ENCODE results near the gene CD1D. TPM values are rescaled to one million over a fixed set of nuclear protein-coding genes. Genes with fewer than 3 reads are reported as not detected.
A peak's percentile ranks its signal among the peaks of the same experiment; 100 is the strongest.

The CD1D gene
- under 1 TPM; 0.16 to 0.27 TPM for total RNA-seq
- under 1 TPM in 2 of 3 donors, not detected in 1; 0.10 to 0.15 TPM for polyA plus RNA-seq
- 0 to 0.07 (median 0) reads per million in 6 experiments for total RNA-seq

- ATAC-seq, result no peak
- H3K36me3 Mint-ChIP-seq, result no peaks in the 10 kb centered on the region
- H3K9me3 Mint-ChIP-seq, result no peaks in the 10 kb centered on the region
- peak within 1 kb of the TSS in 4 of 10 donors; percentile 8 to 37 (median 26) for H3K27ac Mint-ChIP-seq
- POLR2A ChIA-PET, result no interaction called here
- peak within 1 kb of the TSS; percentile 67 to 91 (median 78) for H3K4me3 Mint-ChIP-seq
- no peak for DNase-seq
- peaks cover 28 to 76% (median 63%) of the 10 kb centered on the region in 5 donors for H3K27me3 Mint-ChIP-seq
- H3K4me1 Mint-ChIP-seq, result peaks cover 14 to 55% (median 19%) of the 10 kb centered on the region in 4 donors
Observed at GRCh38 chr1:158180741-158181576, at the start of gene CD1D. CD1D (plus strand) TSS chr1:158180895; CDS start chr1:158181102, 207 bp downstream.

GRCh38 chr1:158131217-158131616 is 49.5 kb upstream of the CD1D start:
- DNase-seq, result no peak
- no peak for ATAC-seq
- H3K4me3 Mint-ChIP-seq, result no peak overlapping the region
- POLR2A ChIA-PET, result no interaction called here
- H3K4me1 Mint-ChIP-seq, result no peaks in the 10 kb centered on the region
- H3K27ac Mint-ChIP-seq, result no peak overlapping the region
- peaks cover 0 to 8% (median 1%) of the 10 kb centered on the region in 5 donors for H3K27me3 Mint-ChIP-seq
- no peaks in the 10 kb centered on the region for H3K36me3 Mint-ChIP-seq
- no peaks in the 10 kb centered on the region for H3K9me3 Mint-ChIP-seq

GRCh38 chr1:158140764-158141192 is 39.9 kb upstream of the CD1D start:
- Mint-ChIP-seq H3K27ac (no peak overlapping the region), H3K36me3 (no peaks in the 10 kb centered on the region), H3K27me3 (peaks cover 0 to 3% (median 0%) of the 10 kb centered on the region in 5 donors), H3K4me3 (no peak overlapping the region), H3K9me3 (no peaks in the 10 kb centered on the region), H3K4me1 (no peaks in the 10 kb centered on the region)
- ATAC-seq, result no peak
- DNase-seq, result no peak
- POLR2A ChIA-PET, result no interaction called here

- POLR2A ChIA-PET, result no interaction called here
- peaks cover 14 to 23% (median 22%) of the 10 kb centered on the region in 4 donors for H3K4me1 Mint-ChIP-seq
- H3K27ac Mint-ChIP-seq, result no peak overlapping the region
- no peaks in the 10 kb centered on the region for H3K36me3 Mint-ChIP-seq
- H3K9me3 Mint-ChIP-seq, result no peaks in the 10 kb centered on the region
- no peak overlapping the region for H3K4me3 Mint-ChIP-seq
- no peak for DNase-seq
- ATAC-seq, result no peak
- no peaks in the 10 kb centered on the region for H3K27me3 Mint-ChIP-seq
Observed at GRCh38 chr1:158145173-158145719, 35.4 kb upstream of the CD1D start.

- Mint-ChIP-seq H3K4me1 (peaks cover 18 to 30% (median 30%) of the 10 kb centered on the region in 4 donors), H3K27ac (no peak overlapping the region), H3K36me3 (no peaks in the 10 kb centered on the region), H3K4me3 (no peak overlapping the region), H3K27me3 (no peaks in the 10 kb centered on the region), H3K9me3 (no peaks in the 10 kb centered on the region)
- POLR2A ChIA-PET, result no interaction called here
- ATAC-seq, result no peak
- no peak for DNase-seq
Observed at GRCh38 chr1:158146165-158146564, 34.5 kb upstream of the CD1D start.

GRCh38 chr1:158146739-158147138 is 34.0 kb upstream of the CD1D start:
- H3K4me3 Mint-ChIP-seq, result no peak overlapping the region
- ATAC-seq, result no peak
- H3K4me1 Mint-ChIP-seq, result peaks cover 18 to 33% (median 31%) of the 10 kb centered on the region in 4 donors
- H3K36me3 Mint-ChIP-seq, result no peaks in the 10 kb centered on the region
- POLR2A ChIA-PET, result no interaction called here
- H3K9me3 Mint-ChIP-seq, result no peaks in the 10 kb centered on the region
- DNase-seq, result no peak
- no peaks in the 10 kb centered on the region for H3K27me3 Mint-ChIP-seq
- no peak overlapping the region for H3K27ac Mint-ChIP-seq

GRCh38 chr1:158147401-158147800 is 33.3 kb upstream of the CD1D start:
- Mint-ChIP-seq H3K27ac (peak overlapping the region in 1 of 10 donors; percentile 1), H3K4me3 (peak overlapping the region in 1 of 10 donors; percentile 64), H3K27me3 (no peaks in the 10 kb centered on the region), H3K36me3 (no peaks in the 10 kb centered on the region), H3K4me1 (peaks cover 18 to 33% (median 32%) of the 10 kb centered on the region in 4 donors), H3K9me3 (no peaks in the 10 kb centered on the region)
- no peak for DNase-seq
- POLR2A ChIA-PET, result no interaction called here
- no peak for ATAC-seq

- no peak for ATAC-seq
- H3K36me3 Mint-ChIP-seq, result no peaks in the 10 kb centered on the region
- H3K4me3 Mint-ChIP-seq, result peak overlapping the region in 1 of 10 donors; percentile 44
- POLR2A ChIA-PET, result no interaction called here
- H3K9me3 Mint-ChIP-seq, result no peaks in the 10 kb centered on the region
- H3K27me3 Mint-ChIP-seq, result no peaks in the 10 kb centered on the region
- H3K27ac Mint-ChIP-seq, result peak overlapping the region in 3 of 10 donors; percentile 84 to 89 (median 89)
- no peak for DNase-seq
- peaks cover 18 to 33% (median 32%) of the 10 kb centered on the region in 4 donors for H3K4me1 Mint-ChIP-seq
Observed at GRCh38 chr1:158147869-158148268, 32.8 kb upstream of the CD1D start.

GRCh38 chr1:158148468-158148867 is 32.2 kb upstream of the CD1D start:
- no peak for DNase-seq
- POLR2A ChIA-PET, result no interaction called here
- no peak for ATAC-seq
- no peaks in the 10 kb centered on the region for H3K9me3 Mint-ChIP-seq
- H3K27ac Mint-ChIP-seq, result peak overlapping the region in 9 of 10 donors; percentile 16 to 97 (median 89)
- H3K27me3 Mint-ChIP-seq, result no peaks in the 10 kb centered on the region
- H3K4me3 Mint-ChIP-seq, result peak overlapping the region; percentile 89 to 99 (median 98)
- no peaks in the 10 kb centered on the region for H3K36me3 Mint-ChIP-seq
- peaks cover 18 to 35% (median 32%) of the 10 kb centered on the region in 4 donors for H3K4me1 Mint-ChIP-seq

- Mint-ChIP-seq H3K36me3 (no peaks in the 10 kb centered on the region), H3K4me1 (peaks cover 18 to 42% (median 32%) of the 10 kb centered on the region in 4 donors), H3K9me3 (no peaks in the 10 kb centered on the region), H3K4me3 (peak overlapping the region; percentile 89 to 99 (median 98)), H3K27ac (peak overlapping the region; percentile 84 to 97 (median 95)), H3K27me3 (peaks cover 0 to 2% (median 0%) of the 10 kb centered on the region in 5 donors)
- DNase-seq (no peak), ATAC-seq (peak in 1 of 2 donors; percentile 6)
- POLR2A ChIA-PET, result no interaction called here
Observed at GRCh38 chr1:158149175-158149574, 31.5 kb upstream of the CD1D start.

- POLR2A ChIA-PET, result no interaction called here
- Mint-ChIP-seq H3K36me3 (no peaks in the 10 kb centered on the region), H3K27ac (peak overlapping the region; percentile 84 to 97 (median 95)), H3K4me3 (peak overlapping the region; percentile 89 to 99 (median 98)), H3K9me3 (no peaks in the 10 kb centered on the region), H3K4me1 (peaks cover 18 to 46% (median 32%) of the 10 kb centered on the region in 4 donors), H3K27me3 (peaks cover 0 to 2% (median 0%) of the 10 kb centered on the region in 5 donors)
- peak; percentile 74 to 78 for ATAC-seq
- DNase-seq, result peak; percentile 38 to 80 (median 62)
Observed at GRCh38 chr1:158149577-158150269, 31.0 kb upstream of the CD1D start.

GRCh38 chr1:158150523-158150922 is 30.2 kb upstream of the CD1D start:
- POLR2A ChIA-PET, result no interaction called here
- Mint-ChIP-seq H3K4me3 (peak overlapping the region; percentile 89 to 99 (median 98)), H3K36me3 (no peaks in the 10 kb centered on the region), H3K4me1 (peaks cover 18 to 46% (median 32%) of the 10 kb centered on the region in 4 donors), H3K27me3 (peaks cover 0 to 2% (median 0%) of the 10 kb centered on the region in 5 donors), H3K9me3 (no peaks in the 10 kb centered on the region), H3K27ac (peak overlapping the region in 8 of 10 donors; percentile 58 to 97 (median 89))
- ATAC-seq (no peak), DNase-seq (no peak)

Measured in naive thymus-derived CD8-positive, alpha-beta T cell (primary cell).